KOPT-K1 (cell line): ENCODE measurements around the gene LRRC3.

ENCODE experiments used
- H3K27ac ChIP-seq: fragments of 200-600 bp; sonication (generic); 2 replicates; pipeline ENCODE4 v1.5.1; 2016; ENCODE audit warnings: antibody characterized with exemption, mild to moderate bottlenecking, low read depth, low read length; ENCODE audit not compliant: poor library complexity, severe bottlenecking
- H3K36me3 ChIP-seq: fragments of 200-600 bp; sonication (generic); 2 replicates; pipeline ENCODE4 v1.5.1; 2017; ENCODE audit warnings: antibody characterized with exemption, mild to moderate bottlenecking, low read length, moderate library complexity; ENCODE audit not compliant: insufficient read depth
- H3K9me3 ChIP-seq: fragments of 200-600 bp; sonication (generic); 2 replicates; pipeline ENCODE4 v1.5.1; 2017; ENCODE audit warnings: antibody characterized with exemption, low read length, mild to moderate bottlenecking; ENCODE audit not compliant: insufficient read depth, poor library complexity, severe bottlenecking

The LRRC3 gene

GRCh38 chr21:44509539-44509938, 54.2 kb downstream of the LRRC3 start:
- no peaks in the 10 kb centered on the region for H3K36me3 ChIP-seq
- H3K27ac ChIP-seq: no peak overlapping the region
- H3K9me3 ChIP-seq: no peaks in the 10 kb centered on the region

GRCh38 chr21:44510109-44510507, 54.8 kb downstream of the LRRC3 start:
- Histone ChIP-seq H3K36me3 (no peaks in the 10 kb centered on the region), H3K9me3 (no peaks in the 10 kb centered on the region), H3K27ac (no peak overlapping the region)

- Histone ChIP-seq H3K9me3 (no peaks in the 10 kb centered on the region), H3K27ac (no peak overlapping the region), H3K36me3 (no peaks in the 10 kb centered on the region)
Measured at GRCh38 chr21:44510508-44511218, 55.4 kb downstream of the LRRC3 start.

DNA sequence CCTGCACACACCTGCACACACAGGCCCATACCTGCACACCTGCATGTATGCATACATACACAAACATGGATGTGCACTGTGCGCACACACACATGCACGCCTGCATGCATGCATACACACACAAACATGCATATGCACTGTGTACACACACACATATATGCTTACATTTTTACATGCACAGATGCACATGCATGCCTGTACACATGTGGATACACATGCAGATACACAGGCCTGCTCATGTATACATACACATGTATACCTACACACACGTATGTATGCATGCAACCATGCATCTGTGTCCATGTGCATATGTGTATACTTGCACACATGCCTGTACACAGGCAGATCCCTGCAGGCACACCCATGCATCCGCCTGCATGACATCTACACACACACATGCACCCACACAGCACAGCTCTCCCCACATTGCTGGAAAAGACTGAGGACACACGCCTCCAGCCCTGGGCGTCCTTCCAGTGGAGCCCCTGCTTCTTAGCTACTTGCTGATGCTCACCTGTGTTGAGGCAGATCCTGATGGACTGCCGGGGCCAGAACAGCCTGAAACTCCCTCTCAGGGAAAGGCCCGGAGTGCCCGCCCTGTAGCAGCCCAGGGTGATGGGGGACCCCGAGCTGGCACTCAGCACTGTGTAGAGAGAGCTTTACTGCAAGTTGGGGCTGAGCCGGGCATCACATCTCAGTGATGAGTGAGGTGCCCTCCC, 56.1 kb downstream of the LRRC3 start:
- Histone ChIP-seq H3K27ac (no peak overlapping the region), H3K9me3 (no peaks in the 10 kb centered on the region), H3K36me3 (no peaks in the 10 kb centered on the region)
